K562 treated with DMSO at 1 percent for 24 hours (cell line): ENCODE data around the gene LRRC32. TPM values are rescaled to one million over a fixed set of nuclear protein-coding genes. Genes with fewer than 3 reads are reported as not detected.

Experiments used
- total RNA-seq: library from RNA; unstranded; fragments of 300-600 nt; gene quantifications from 2 replicates; pipeline ENCODE4 v1.2.3, GENCODE V29; 2022; ENCODE audit warnings: low read depth; ENCODE audit not compliant: insufficient read depth

The LRRC32 gene
- total RNA-seq = 0.25 and 0.32 TPM in 2 replicates

GRCh38 chr11:76670485-76671236 lies at the start of gene LRRC32:
Gene LRRC32, minus strand, starts transcription at chr11:76670747. Its CDS starts 4,793 bp downstream, at chr11:76665954.

Other genes with a start within 250 kb of the LRRC32 start
- gene EMSY, start 225.7 kb downstream of the LRRC32 start, total RNA-seq = 7.9 and 9.4 TPM in 2 replicates
- 12.9 and 14.8 TPM in 2 replicates for gene TSKU, start 112.6 kb upstream of the LRRC32 start, total RNA-seq
- gene ACER3, start 190.2 kb upstream of the LRRC32 start, total RNA-seq = 7.9 and 11.6 TPM in 2 replicates